PC-3 (cell line): ENCODE measurements around the gene AGAP1. TPM values are rescaled to one million over a fixed set of nuclear protein-coding genes. Genes with fewer than 3 reads are reported as not detected.

Experiments
- ATAC-seq: fragments of 200-7000 bp; cut with Tn5 transposase; 2 replicates; pipeline ENCODE4 v1.9.1; 2020; ENCODE audit warnings: mild to moderate bottlenecking, moderate library complexity
- BruUV-seq: library from RNA; stranded (reverse); fragments of 400-500 nt; replicated peaks from 2 replicates; lab custom pipeline; 2021; lab: Mats Ljungman, UMichigan
- CTCF ChIA-PET: fragments of 300-600 bp; sonication (Branson Sonifier 250); formaldehyde crosslinking; loops from one replicate; lab custom pipeline; 2022; ENCODE audit warnings: antibody characterized with exemption; lab: Charles Lee
- POLR2A ChIA-PET: fragments of 300-600 bp; sonication (Branson Sonifier 250); formaldehyde crosslinking; loops from one replicate; lab custom pipeline; 2022; ENCODE audit warnings: antibody characterized with exemption; ENCODE audit not compliant: unreplicated experiment; lab: Charles Lee
- DNase-seq: peaks from one replicate; pipeline ENCODE4 v3.0.0-alpha.2; 2015
- H2AFZ ChIP-seq: fragments of 300-600 bp; sonication (generic); 2 replicates; pipeline ENCODE4 v1.6.0; 2016; ENCODE audit warnings: antibody characterized with exemption, low read length
- H3F3A ChIP-seq: fragments of 300-600 bp; sonication (generic); one replicate; pipeline ENCODE4 v1.6.0; 2017; ENCODE audit warnings: antibody characterized with exemption, low read length, control low read depth, mild to moderate bottlenecking; ENCODE audit not compliant: unreplicated experiment
- H3K27ac ChIP-seq: fragments of 300-600 bp; sonication (generic); 2 replicates; pipeline ENCODE4 v1.5.1; 2016; ENCODE audit warnings: mild to moderate bottlenecking, low read length
- H3K27me3 ChIP-seq: fragments of 300-600 bp; sonication (generic); 2 replicates; pipeline ENCODE4 v1.6.1; 2016; ENCODE audit warnings: low read length, mixed read lengths
- H3K36me3 ChIP-seq: fragments of 300-600 bp; sonication (generic); 2 replicates; pipeline ENCODE4 v1.6.1; 2016; ENCODE audit warnings: low read depth, mixed run types, low read length, mixed read lengths
- H3K4me1 ChIP-seq: fragments of 300-600 bp; sonication (generic); 2 replicates; pipeline ENCODE4 v1.5.1; 2016; ENCODE audit warnings: low read length; ENCODE audit not compliant: insufficient read depth
- H3K4me2 ChIP-seq: fragments of 300-600 bp; sonication (generic); 2 replicates; pipeline ENCODE4 v1.6.0; 2016; ENCODE audit warnings: low read length
- H3K4me3 ChIP-seq: fragments of 300-600 bp; sonication (generic); 2 replicates; pipeline ENCODE4 v1.5.1; 2016; ENCODE audit warnings: mild to moderate bottlenecking, low read length, mixed read lengths
- H3K79me2 ChIP-seq: fragments of 300-600 bp; sonication (generic); 2 replicates; pipeline ENCODE4 v1.6.1; 2017; ENCODE audit warnings: low read length, mixed read lengths
- H3K9ac ChIP-seq: fragments of 300-600 bp; sonication (generic); 2 replicates; pipeline ENCODE4 v1.6.0; 2016; ENCODE audit warnings: mild to moderate bottlenecking, low read length
- H3K9me2 ChIP-seq: fragments of 300-600 bp; sonication (generic); replicated peaks from 2 replicates; pipeline ENCODE4 v1.6.1; 2016; ENCODE audit warnings: mixed run types, low read length, mixed read lengths
- H3K9me3 ChIP-seq: fragments of 300-600 bp; sonication (generic); 2 replicates; pipeline ENCODE4 v1.6.1; 2016; ENCODE audit warnings: low read length, mixed read lengths
- H4K20me1 ChIP-seq: fragments of 300-600 bp; sonication (generic); 2 replicates; pipeline ENCODE4 v1.6.1; 2016; ENCODE audit warnings: low read length, mixed read lengths
- EZH2 ChIP-seq: fragments of 300-600 bp; sonication (generic); IDR thresholded peaks from one replicate; pipeline ENCODE4 v1.6.1; 2017; ENCODE audit warnings: antibody characterized with exemption, mild to moderate bottlenecking, low read length; ENCODE audit not compliant: unreplicated experiment
- EZH2phosphoT487 ChIP-seq: fragments of 300-600 bp; sonication (generic); IDR thresholded peaks from 2 replicates; pipeline ENCODE4 v1.6.1; 2018; ENCODE audit warnings: mild to moderate bottlenecking, antibody characterized with exemption, low read length, borderline replicate concordance
- intact Hi-C: fragments of 100-400 bp; cut with micrococcal nuclease; formaldehyde crosslinking; loops from 2 replicates; pipeline ENCODE4 v1.9.0; 2023
- total RNA-seq: library from RNA; depleted of rRNA; stranded (reverse); fragments of >200 nt; gene quantifications from 2 replicates; pipeline ENCODE4 v1.2.3, GENCODE V29; 2014
- TF ChIP-seq, protein P1 (sequence below): fragments of 300-600 bp; sonication (generic); conservative IDR thresholded peaks from 2 replicates; pipeline ENCODE4 v1.5.1; 2017; ENCODE audit warnings: antibody characterized with exemption, low read depth, mild to moderate bottlenecking, low read length

The AGAP1 gene
- total RNA-seq, 1 experiment from 2014 or later = 31.0 TPM

DNA sequence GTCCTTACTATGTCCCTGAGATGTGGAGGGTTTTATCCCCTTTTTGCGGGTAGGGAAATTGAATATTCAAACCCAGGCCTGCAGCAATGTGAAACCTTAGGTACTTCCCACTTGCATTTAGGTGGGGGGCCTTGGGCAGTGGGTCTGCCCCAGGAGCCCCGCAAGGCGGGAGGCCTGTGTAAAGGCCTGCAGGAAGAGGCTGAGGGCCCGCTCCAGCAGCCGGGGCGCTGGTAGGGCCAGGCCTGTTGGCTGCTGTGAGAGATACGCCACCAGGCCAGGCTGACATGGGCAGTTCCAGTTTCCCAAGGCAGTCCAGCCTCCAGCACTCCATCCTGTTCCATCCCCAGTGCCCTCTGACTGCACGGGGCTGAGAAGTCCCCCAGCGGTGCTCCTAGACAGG, 610.1 kb downstream of the AGAP1 start:
- intact Hi-C loops = no loop called here
- ATAC-seq = no peak

DNA sequence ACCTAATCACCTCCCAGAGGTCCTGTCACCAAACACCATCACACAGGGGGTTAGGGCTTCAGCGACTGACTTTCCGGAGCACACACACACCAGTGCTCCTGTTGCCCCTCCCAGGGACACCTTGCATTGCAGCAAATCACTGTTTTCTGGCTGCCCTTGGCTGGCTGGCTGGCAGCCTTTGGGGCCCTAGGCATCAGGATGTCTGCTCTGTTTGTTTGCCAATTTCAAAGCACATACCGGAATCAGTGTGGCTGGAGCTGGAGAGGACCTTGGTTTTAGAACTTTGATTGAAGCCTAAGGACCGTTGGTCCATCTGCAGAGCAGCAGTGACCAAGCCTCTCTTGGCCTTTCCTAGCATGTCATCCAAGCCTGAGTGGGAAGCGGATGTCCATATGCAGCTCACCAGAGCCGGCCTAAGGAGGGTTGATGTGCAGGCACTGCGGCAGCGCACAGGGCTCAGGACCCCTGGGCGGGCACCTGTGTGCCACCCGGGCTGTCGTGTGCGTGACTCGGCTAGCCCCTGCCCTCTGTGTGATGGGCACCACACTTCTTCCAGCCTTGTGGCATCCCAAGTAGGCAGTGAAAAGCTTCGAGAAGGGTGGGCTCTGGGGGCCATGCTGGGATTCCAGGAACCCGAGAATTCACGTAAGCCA, 612.2 kb downstream of the AGAP1 start:
- H3K36me3 ChIP-seq = no peaks in the 10 kb centered on the region
- ChIA-PET CTCF (interaction anchor here (0.5 kb wide), 1 partner anchor 51 kb away, joined by 3 read pairs; no protein-coding TSS in a partner anchor), POLR2A (no interaction called here)
- no peaks in the 10 kb centered on the region for H3F3A ChIP-seq
- no peak overlapping the region for H3K4me3 ChIP-seq
- H3K27me3 ChIP-seq = no peaks in the 10 kb centered on the region
- no peaks in the 10 kb centered on the region for H3K4me1 ChIP-seq
- DNase-seq (no peak), ATAC-seq (no peak)
- no peaks in the 10 kb centered on the region for H3K79me2 ChIP-seq
- no peaks in the 10 kb centered on the region for H3K9me2 ChIP-seq
- H3K9me3 ChIP-seq = no peaks in the 10 kb centered on the region
- intact Hi-C loops = no loop called here
- H3K27ac ChIP-seq = no peak overlapping the region
- BruUV-seq = no TSS peak
- no peak overlapping the region for H3K9ac ChIP-seq
- H2AFZ ChIP-seq = no peak overlapping the region
- H3K4me2 ChIP-seq = no peak overlapping the region
- TF ChIP-seq EZH2phosphoT487 (no peak), EZH2 (no peak)
- TF ChIP-seq, protein P1, sequence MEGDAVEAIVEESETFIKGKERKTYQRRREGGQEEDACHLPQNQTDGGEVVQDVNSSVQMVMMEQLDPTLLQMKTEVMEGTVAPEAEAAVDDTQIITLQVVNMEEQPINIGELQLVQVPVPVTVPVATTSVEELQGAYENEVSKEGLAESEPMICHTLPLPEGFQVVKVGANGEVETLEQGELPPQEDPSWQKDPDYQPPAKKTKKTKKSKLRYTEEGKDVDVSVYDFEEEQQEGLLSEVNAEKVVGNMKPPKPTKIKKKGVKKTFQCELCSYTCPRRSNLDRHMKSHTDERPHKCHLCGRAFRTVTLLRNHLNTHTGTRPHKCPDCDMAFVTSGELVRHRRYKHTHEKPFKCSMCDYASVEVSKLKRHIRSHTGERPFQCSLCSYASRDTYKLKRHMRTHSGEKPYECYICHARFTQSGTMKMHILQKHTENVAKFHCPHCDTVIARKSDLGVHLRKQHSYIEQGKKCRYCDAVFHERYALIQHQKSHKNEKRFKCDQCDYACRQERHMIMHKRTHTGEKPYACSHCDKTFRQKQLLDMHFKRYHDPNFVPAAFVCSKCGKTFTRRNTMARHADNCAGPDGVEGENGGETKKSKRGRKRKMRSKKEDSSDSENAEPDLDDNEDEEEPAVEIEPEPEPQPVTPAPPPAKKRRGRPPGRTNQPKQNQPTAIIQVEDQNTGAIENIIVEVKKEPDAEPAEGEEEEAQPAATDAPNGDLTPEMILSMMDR = no peak
- H4K20me1 ChIP-seq = no peaks in the 10 kb centered on the region

More for the DNA sequence above, 610.1 kb downstream of the AGAP1 start:
- Histone ChIP-seq H3K36me3 (no peaks in the 10 kb centered on the region), H3F3A (no peaks in the 10 kb centered on the region), H3K27ac (no peak overlapping the region), H3K4me1 (no peaks in the 10 kb centered on the region), H3K9me3 (no peaks in the 10 kb centered on the region), H3K27me3 (no peaks in the 10 kb centered on the region), H2AFZ (no peak overlapping the region), H3K9me2 (no peaks in the 10 kb centered on the region), H3K4me3 (no peak overlapping the region), H4K20me1 (no peaks in the 10 kb centered on the region), H3K79me2 (no peaks in the 10 kb centered on the region), H3K4me2 (no peak overlapping the region), H3K9ac (no peak overlapping the region)
- ChIA-PET POLR2A (no interaction called here), CTCF (no interaction called here)
- no TSS peak for BruUV-seq
- DNase-seq = no peak
- no peak for TF ChIP-seq EZH2
- TF ChIP-seq, protein P1 = no peak
- TF ChIP-seq EZH2phosphoT487 = no peak

DNA sequence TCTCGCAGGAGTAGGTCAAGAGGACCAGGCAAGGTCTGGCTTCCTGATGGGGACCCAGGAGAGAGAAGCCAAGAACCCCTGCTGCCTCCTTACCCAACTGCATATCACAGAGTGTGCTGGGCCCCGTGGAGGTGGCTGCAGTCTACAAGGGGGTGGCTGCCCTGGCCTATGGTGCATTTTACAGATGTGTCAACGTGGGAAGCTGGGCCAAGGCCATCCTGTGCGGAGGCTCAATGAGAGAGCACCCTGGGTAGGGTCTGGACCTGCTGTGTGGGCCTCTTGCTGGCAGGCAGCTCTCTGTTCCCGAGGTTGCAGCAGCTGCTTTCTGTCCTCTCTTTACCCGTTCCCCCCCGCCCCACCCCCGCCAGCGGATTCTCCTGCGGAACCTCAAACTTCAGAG, 612.9 kb downstream of the AGAP1 start:
- H3K4me1 ChIP-seq = no peaks in the 10 kb centered on the region
- ChIA-PET POLR2A (no interaction called here), CTCF (interaction anchor here (0.5 kb wide), 1 partner anchor 51 kb away, joined by 3 read pairs; no protein-coding TSS in a partner anchor)
- no peaks in the 10 kb centered on the region for H3K79me2 ChIP-seq
- TF ChIP-seq EZH2 (no peak), EZH2phosphoT487 (no peak)
- TF ChIP-seq, protein P1 = no peak
- no TSS peak for BruUV-seq
- no peak overlapping the region for H3K9ac ChIP-seq
- intact Hi-C loops = no loop called here
- no peaks in the 10 kb centered on the region for H3K9me3 ChIP-seq
- H3K27ac ChIP-seq = no peak overlapping the region
- no peaks in the 10 kb centered on the region for H4K20me1 ChIP-seq
- H3K9me2 ChIP-seq = no peaks in the 10 kb centered on the region
- no peaks in the 10 kb centered on the region for H3F3A ChIP-seq
- ATAC-seq (no peak), DNase-seq (no peak)
- no peak overlapping the region for H2AFZ ChIP-seq
- no peak overlapping the region for H3K4me3 ChIP-seq
- no peaks in the 10 kb centered on the region for H3K36me3 ChIP-seq
- no peak overlapping the region for H3K4me2 ChIP-seq
- H3K27me3 ChIP-seq = no peaks in the 10 kb centered on the region
